Transverse colon (tissue), 4 donors: ENCODE data around the gene NOPCHAP1. TPM values are rescaled to one million over a fixed set of nuclear protein-coding genes. Genes with fewer than 3 reads are reported as not detected.

ENCODE experiments used
- DNase-seq: peaks from one replicate; pipeline ENCODE4 v3.0.0-alpha.2; 2019
- H3K27ac ChIP-seq, 4 donors: fragments of 200-600 bp; sonication (generic); 2 replicates each; pipeline ENCODE4 v1.5.1; 2016 to 2018; ENCODE audit warnings: inconsistent platforms in 4 of 4
- H3K27me3 ChIP-seq: fragments of 200-600 bp; sonication (generic); 2 replicates; pipeline ENCODE4 v1.5.1; 2017; ENCODE audit warnings: inconsistent platforms
- H3K36me3 ChIP-seq, 4 donors: fragments of 200-600 bp; sonication (generic); 2 replicates each; pipeline ENCODE4 v1.5.1; 2017 to 2019; ENCODE audit warnings: inconsistent platforms in 4 of 4
- H3K4me1 ChIP-seq, 4 donors: fragments of 200-600 bp; sonication (generic); 2 replicates each; pipeline ENCODE4 v1.5.1; 2017 to 2020; ENCODE audit warnings: inconsistent platforms in 4 of 4
- H3K4me3 ChIP-seq, 4 donors: fragments of 200-600 bp; sonication (generic); 1 replicate in 1 of 4; 2 replicates in 3 of 4; pipeline versions ENCODE4 v1.5.1 to v1.6.1; 2017 to 2019; ENCODE audit warnings: inconsistent platforms in 4 of 4
- H3K9me3 ChIP-seq, 2 donors: fragments of 200-600 bp; sonication (generic); 2 replicates each; pipeline ENCODE4 v1.5.1; 2017 to 2019; ENCODE audit warnings: inconsistent platforms in 2 of 2
- CTCF ChIP-seq, 5 experiments: fragments of 200-600 bp in 3 of 5; fragments of 450-650 bp in 2 of 5; sonication (generic) in 3 of 5; IDR thresholded peaks; 1 replicate in 2 of 5; 2 replicates in 3 of 5; pipeline ENCODE4 v1.5.1; 2016 to 2017; ENCODE audit warnings: antibody characterized with exemption in 5 of 5, inconsistent platforms in 3 of 5, mild to moderate bottlenecking in 2 of 5, moderate library complexity in 1 of 5
- EP300 ChIP-seq: sonication (generic); formaldehyde crosslinking; IDR thresholded peaks from one replicate; pipeline ENCODE4 v1.6.1; 2017; ENCODE audit warnings: antibody characterized with exemption, low read depth
- POLR2A ChIP-seq: fragments of 450-650 bp; IDR thresholded peaks from one replicate; pipeline ENCODE4 v1.6.1; 2016; ENCODE audit warnings: antibody characterized with exemption, mild to moderate bottlenecking, moderate library complexity
- POLR2AphosphoS5 ChIP-seq, 3 donors: sonication (generic); formaldehyde crosslinking; IDR thresholded peaks; one replicate each; pipeline ENCODE4 v1.6.1; 2016; ENCODE audit warnings: antibody characterized with exemption in 3 of 3
- WGBS, 2 donors: methylation state at CpG; one replicate each; pipeline ENCODE4 v1.1.5; 2018; ENCODE audit warnings: low coverage in 1 of 2; 5-methylcytosine and 5-hydroxymethylcytosine counted together
- in situ Hi-C, 4 donors: fragments of 200-750 bp; cut with MboI; loops; one replicate each; pipeline versions ENCODE4 v1.15.0 to v1.15.1; 2017; ENCODE audit warnings: low sequenced_read_pairs in 3 of 4, low pct_ligation_motif_present in 1 of 4, low pct_unique_long_range_greater_than_20kb in 1 of 4
- intact Hi-C: fragments of 100-400 bp; cut with DNase I; formaldehyde crosslinking; loops from one replicate; pipeline ENCODE4 v1.15.1; 2023; ENCODE audit warnings: low total_unique reads
- total RNA-seq, 4 donors: library from RNA; depleted of rRNA; stranded (reverse); fragments of >200 nt; gene quantifications; one replicate each; pipeline ENCODE4 v1.1.0, GENCODE V29; 2016

The NOPCHAP1 gene
- total RNA-seq, 4 donors from 2014 or later = 0.37 to 5.7 (median 2.2) TPM

DNA sequence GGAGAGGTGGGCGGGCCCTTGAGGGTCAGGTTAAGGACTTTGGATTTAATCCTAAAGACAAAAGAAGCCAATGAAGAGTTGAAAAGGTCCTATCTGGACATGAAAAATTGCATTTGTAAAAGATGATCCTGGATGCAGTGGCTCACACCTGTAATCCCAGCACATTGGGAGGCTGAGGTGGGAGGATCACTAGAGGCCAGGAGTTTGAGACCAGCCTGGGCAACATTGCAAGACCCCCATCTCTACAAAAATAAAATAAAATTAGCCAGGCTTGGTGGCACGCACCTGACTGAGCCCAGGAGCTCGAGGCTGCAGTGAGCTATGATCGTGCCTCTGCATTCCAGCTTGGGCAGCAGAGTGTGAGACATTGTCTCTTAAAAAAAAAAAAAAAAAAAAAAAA, 25.7 kb upstream of the NOPCHAP1 start:
- H3K27ac ChIP-seq = no peak overlapping the region
- no peak for DNase-seq
- peaks cover 10 to 31% (median 13%) of the 10 kb centered on the region in 4 donors for H3K4me1 ChIP-seq
- intact Hi-C loops = no loop called here
- H3K9me3 ChIP-seq = no peaks in the 10 kb centered on the region
- in situ Hi-C loops = no loop called here
- H3K27me3 ChIP-seq = no peaks in the 10 kb centered on the region
- WGBS, 2 donors = 96 to 100% methylated on average over 4 of the region's 4 CpGs
- no peak for TF ChIP-seq CTCF (IDR thresholded peaks at IDR 0.05)
- TF ChIP-seq EP300 = no peak
- H3K36me3 ChIP-seq = no peaks in the 10 kb centered on the region
- no peak overlapping the region for H3K4me3 ChIP-seq

DNA sequence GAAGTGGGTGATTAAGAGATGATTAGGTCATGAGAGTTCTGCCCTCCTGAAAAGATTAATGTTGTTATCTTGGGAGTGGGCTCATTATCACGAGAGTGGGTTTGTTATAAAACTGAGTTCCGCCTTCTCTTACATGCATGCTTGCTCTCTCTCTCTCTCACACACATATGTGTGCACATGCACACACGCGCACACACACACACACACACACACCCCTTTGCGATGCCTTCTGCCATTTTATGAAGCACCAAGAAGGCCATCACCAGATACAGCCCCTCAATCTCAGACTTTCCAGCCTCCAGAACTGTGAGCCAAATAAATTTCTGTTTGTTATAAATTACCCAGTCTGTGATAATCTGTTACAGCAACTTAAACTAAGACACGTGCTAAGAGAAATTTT, 22.4 kb upstream of the NOPCHAP1 start:
- intact Hi-C loops (no loop called here), in situ Hi-C loops (no loop called here)
- H3K4me1 ChIP-seq = peaks cover 4 to 15% (median 8%) of the 10 kb centered on the region in 4 donors
- TF ChIP-seq POLR2AphosphoS5 (IDR thresholded peaks at IDR 0.05) = no peak
- TF ChIP-seq EP300 = no peak
- TF ChIP-seq POLR2A = no peak
- no peak for TF ChIP-seq CTCF (IDR thresholded peaks at IDR 0.05)
- no peaks in the 10 kb centered on the region for H3K27me3 ChIP-seq
- no peak for DNase-seq
- 59 to 78% methylated on average over 5 to 6 of the region's 6 CpGs for WGBS, 2 donors
- H3K9me3 ChIP-seq = no peaks in the 10 kb centered on the region
- H3K4me3 ChIP-seq = no peak overlapping the region
- H3K36me3 ChIP-seq = no peaks in the 10 kb centered on the region
- no peak overlapping the region for H3K27ac ChIP-seq

GRCh38 chr12:104964167-104964855, 21.8 kb upstream of the NOPCHAP1 start:
- Histone ChIP-seq H3K27me3 (no peaks in the 10 kb centered on the region), H3K9me3 (no peaks in the 10 kb centered on the region), H3K27ac (no peak overlapping the region), H3K4me1 (peaks cover 0 to 10% (median 2%) of the 10 kb centered on the region in 4 donors), H3K36me3 (no peaks in the 10 kb centered on the region), H3K4me3 (no peak overlapping the region)
- 65 to 76% methylated on average over 4 to 8 of the region's 8 CpGs for WGBS, 2 donors
- no peak for TF ChIP-seq CTCF (IDR thresholded peaks at IDR 0.05)
- DNase-seq = no peak
- in situ Hi-C loops (no loop called here), intact Hi-C loops (no loop called here)

DNA sequence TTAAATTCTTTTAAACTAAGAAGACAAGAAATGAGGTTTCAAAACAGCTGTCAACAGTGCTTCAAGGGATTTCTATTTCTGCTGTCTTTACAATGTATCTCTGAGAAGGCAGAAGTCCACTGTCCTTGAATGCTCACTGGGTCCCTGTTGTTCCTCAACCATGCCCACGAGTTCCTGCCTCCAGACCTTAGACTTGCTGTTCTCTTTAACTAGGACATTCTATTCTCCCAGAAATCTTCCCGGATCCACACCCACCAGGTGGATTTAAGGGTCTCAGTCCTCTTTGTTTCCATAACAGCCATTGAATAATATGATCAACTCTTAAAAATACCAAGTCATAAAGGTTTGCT, 21.3 kb upstream of the NOPCHAP1 start:
- in situ Hi-C loops = no loop called here
- no peak for DNase-seq
- no peak overlapping the region for H3K4me3 ChIP-seq
- peaks cover 0 to 5% (median 0%) of the 10 kb centered on the region in 4 donors for H3K4me1 ChIP-seq
- intact Hi-C loops = no loop called here
- H3K27ac ChIP-seq = no peak overlapping the region
- WGBS, 2 donors = 31 to 67% methylated on average over 1 to 2 of the region's 2 CpGs
- H3K27me3 ChIP-seq = no peaks in the 10 kb centered on the region
- no peaks in the 10 kb centered on the region for H3K9me3 ChIP-seq
- no peak for TF ChIP-seq CTCF (IDR thresholded peaks at IDR 0.05)
- H3K36me3 ChIP-seq = no peaks in the 10 kb centered on the region
